GM19023 (cell line): ENCODE data around the gene SLC6A20.

ENCODE experiments used
- ATAC-seq: cut with Tn5 transposase; IDR thresholded peaks from one replicate; pipeline ENCODE4 v1.9.1; 2021; ENCODE audit warnings: mild to moderate bottlenecking, moderate library complexity; ENCODE audit not compliant: unreplicated experiment

Gene SLC6A20

DNA sequence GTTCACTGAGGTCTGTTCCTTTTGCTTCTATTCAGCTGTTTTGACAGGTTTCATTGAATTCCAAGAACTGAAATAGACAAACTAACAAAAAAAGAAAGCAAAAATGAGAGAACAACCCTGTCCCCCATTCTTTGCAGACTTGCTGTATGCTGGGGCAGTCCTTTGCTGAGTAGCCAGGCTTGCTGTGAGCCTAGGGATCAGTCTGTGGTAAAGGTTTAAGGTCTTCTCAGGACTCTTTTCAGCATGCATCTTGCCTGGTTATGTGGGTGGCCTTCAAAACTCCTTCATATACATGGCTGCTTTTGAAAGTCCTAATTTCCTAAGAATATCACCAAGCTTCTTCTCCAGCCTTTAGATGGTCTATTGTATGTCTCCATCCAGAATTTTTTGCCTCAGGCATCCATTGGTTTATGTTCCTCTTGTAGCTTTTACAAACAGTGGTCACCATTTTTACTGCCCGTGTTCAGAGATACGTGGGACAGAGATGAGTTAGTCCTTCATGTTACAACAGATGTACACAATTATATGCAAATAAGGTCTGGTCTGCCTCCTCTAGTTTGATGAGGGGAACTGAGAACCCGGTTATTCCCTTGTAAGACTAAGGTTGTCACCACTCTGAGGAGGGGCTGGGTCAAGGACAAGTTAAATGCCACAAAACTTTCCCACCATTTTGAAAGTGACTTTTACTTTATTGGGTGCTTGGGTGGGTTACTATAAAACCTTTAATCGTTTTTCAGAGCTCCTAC is 65.8 kb downstream of the SLC6A20 start:
- ATAC-seq = no peak

- ATAC-seq = no peak
Observed at GRCh38 chr3:45729614-45730013, 66.7 kb downstream of the SLC6A20 start.

- no peak for ATAC-seq
Observed at GRCh38 chr3:45724911-45725310, 71.4 kb downstream of the SLC6A20 start.

- no peak for ATAC-seq
Observed at GRCh38 chr3:45719655-45720487, 76.5 kb downstream of the SLC6A20 start.

- no peak for ATAC-seq
Observed at GRCh38 chr3:45716790-45717336, 79.5 kb downstream of the SLC6A20 start.

- ATAC-seq = no peak
Observed at GRCh38 chr3:45715945-45716344, 80.4 kb downstream of the SLC6A20 start.

GRCh38 chr3:45712434-45713110 is 83.8 kb downstream of the SLC6A20 start:
- no peak for ATAC-seq

DNA sequence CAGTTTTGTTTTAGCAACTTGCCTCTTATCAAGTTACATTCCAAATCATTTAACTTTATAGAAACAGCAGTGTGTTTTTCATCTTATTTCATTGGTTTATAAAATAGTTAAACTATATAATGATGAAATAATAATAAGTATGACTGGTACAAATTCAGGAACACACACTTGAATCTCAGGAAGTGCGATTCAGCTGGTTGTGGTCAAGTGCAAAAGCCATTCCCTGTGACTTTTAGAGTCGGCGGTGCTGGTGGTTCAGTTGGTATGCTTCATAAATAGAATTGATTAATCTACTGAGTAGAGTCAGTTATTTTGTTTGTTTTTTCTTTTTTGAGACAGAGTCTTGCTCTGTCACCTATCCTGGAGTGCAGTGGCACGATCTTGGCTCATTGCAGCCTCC is 84.4 kb downstream of the SLC6A20 start:
- no peak for ATAC-seq

DNA sequence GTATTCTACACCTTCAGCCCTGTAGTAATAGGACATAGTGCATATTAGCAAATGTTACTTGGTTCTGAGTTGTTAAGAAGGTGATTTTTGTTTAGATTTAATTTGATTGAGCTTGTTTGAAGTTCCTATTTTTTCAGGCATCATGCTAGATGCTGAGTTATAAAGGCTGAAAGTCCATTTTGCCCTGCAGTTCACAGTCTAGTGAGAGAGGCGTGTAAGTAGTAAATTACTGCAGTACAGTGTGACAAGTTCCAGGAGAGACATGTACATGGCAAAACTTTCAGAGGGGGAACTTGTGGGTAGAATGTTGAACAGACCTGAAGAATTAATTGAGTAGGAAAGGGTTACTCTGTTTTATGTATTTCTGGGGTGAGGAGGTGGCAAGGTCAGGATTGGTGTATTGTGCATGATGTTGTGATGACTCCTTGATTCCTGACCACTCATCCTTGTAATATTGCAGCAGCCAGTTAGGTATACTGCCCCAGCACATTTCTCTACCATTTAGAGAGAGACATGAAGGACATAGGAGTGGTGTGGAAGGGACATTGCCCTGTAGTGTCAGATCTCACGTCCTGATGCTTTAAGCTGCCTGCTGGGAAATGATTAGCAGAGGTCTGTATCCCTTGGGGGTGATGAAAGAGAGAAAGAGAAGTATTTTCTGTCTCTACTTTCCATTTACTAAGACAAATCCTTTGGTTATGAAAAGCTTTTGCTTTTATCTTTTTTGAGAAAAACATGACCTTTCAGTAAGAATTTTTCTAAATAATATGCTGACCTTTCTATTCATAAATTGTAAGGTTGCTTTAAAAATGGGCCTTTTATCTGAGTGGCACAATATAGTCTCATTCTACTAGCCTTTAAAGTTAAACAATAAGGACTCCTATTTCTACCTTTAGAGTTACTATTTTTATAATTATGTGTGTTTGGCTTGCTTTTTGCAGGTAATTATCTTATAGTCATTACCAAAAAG is 90.2 kb downstream of the SLC6A20 start:
- ATAC-seq = no peak
